DMS79 (cell line): ENCODE data around the gene CPM.
"Not testable (repeated sequence)": the region's sequence is repeated elsewhere in the genome, so short reads cannot be mapped to it uniquely, and the experiment has no call there.

Experiments
- DNase-seq: peaks from one replicate; lab custom pipeline; 2025; lab: John Stamatoyannopoulos, UW

Gene CPM

DNA sequence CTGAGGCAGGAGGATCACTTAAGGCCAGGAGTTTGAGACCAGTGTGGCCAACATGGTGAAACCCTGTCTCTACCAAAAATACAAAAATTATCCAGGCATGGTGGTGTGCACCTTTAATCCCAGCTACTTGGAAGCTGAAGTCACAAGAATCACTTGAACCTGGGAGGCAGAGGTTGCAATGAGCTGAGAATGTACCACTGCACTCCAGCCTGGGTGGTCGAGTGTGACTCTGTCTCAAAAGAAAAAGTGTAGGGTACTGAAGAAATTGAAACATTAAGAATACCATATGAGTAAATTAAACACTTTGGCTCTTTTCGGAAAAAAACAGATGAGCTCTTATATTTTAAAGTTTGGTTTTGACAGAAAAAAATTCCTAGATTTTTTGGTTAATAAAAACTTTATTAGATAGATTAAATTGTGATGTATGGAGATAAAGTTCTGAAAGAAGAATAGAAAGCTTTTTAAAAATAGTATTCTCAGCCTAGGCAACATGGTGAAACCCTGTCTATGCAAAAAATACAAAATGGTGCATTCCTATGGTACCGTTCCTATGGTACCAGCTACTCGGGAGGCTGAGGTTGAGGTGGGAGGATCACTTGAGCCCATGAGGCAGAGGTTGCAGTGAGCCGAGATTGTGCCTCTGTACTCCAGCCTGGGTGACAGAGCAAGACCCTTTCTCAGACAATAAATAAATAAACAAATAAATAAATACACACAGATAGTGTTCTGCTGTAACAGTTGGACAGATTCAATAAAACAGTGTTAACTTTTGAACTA, 104.9 kb downstream of the CPM start:
- DNase-seq: no peak

DNA sequence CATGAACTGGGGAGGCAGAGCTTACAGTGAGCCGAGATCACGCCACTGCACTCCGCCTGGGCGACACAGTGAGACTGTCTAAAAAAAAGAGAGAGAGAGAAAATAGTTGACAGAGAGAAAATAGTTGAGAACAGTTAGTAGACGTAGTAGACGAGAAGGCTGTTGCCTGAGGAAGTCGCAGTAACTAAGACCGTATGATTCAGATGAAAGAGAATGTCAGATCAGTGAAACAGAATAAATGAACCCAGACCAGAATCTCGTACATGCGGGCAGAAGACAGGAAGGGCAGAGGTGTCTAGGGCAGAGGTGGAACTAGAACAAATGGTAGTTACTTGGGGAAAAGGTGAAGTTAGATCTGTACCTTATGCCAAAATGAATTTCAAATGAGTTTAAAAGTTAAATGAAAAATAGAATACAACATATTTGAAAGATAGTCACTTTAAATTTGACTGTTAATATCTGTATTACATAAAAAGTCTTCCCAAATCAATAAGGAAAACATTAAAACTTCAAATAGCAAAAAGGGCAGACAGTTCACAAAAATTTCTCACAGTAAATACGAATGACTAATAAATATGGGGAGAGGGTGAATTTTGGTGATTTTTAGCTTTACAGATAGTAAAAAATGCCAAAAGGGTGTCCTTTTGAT, 107.3 kb downstream of the CPM start:
- DNase-seq: no peak

DNA sequence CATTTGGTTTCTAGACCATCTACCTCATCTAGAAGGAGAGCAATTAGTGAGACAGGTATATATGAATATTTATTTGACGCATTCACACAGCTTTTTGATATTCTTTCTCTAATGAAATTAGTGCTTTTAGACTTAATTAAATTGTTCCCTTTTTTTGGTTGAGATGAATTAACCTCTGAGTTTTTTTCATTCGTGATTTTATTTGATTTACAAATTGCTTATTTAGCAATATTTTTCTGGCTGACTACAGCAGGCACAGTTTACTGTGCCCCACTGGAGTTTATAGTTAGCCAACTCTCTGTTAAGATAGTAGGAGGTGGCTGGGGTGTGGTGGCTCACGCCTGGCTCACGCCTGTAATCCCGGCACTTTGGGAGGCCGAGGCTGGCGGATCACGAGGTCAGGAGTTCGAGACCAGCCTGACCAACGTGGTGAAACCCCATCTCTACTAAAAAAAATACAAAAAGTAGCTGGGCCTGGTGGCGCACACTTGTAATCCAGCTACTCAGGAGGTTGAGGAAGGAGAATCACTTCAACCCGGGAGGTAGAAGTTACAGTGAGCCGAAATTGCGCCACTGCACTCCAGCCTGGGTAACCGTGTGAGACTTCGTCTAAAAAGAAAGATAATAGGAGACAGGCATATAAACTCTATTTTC, 108.2 kb downstream of the CPM start:
- DNase-seq: no peak

DNA sequence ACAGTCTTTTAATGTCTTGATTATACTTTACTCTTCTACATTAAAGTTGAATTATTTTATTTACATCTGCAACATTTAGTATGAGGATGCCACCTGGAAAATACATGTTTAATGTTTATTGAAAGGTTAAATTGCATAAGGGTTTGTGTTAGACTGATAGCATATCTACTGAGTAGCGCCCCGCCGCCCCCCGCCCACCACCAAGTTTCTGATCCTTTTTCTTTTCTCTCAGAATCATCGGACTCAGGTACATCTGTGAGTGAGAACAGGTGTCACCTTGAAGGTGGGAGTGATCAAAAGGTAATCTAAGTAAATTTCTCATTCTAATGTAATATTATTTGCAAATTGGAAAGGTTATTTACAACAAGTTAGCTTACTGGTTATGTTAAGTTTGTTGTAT, 108.8 kb downstream of the CPM start:
- DNase-seq: no peak

DNA sequence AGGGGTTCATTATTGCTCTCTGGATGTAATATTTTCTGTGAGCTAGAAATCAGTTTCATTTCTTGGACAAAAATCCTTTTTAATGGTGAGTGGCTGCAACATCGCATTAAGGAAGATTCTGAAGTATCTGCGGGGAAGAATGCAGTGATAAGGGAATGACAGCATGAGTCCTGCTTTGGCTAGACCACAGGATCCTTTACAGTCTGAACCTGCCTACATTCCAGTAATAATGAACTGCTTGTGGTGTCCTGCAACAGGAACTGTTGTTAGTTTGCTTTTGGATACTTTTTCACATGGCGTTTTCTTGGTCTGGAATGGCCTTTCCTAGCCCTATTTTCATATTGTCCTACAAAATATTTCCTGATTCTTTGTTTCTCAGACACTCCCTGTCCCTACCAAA, 109.3 kb downstream of the CPM start:
- no peak for DNase-seq

DNA sequence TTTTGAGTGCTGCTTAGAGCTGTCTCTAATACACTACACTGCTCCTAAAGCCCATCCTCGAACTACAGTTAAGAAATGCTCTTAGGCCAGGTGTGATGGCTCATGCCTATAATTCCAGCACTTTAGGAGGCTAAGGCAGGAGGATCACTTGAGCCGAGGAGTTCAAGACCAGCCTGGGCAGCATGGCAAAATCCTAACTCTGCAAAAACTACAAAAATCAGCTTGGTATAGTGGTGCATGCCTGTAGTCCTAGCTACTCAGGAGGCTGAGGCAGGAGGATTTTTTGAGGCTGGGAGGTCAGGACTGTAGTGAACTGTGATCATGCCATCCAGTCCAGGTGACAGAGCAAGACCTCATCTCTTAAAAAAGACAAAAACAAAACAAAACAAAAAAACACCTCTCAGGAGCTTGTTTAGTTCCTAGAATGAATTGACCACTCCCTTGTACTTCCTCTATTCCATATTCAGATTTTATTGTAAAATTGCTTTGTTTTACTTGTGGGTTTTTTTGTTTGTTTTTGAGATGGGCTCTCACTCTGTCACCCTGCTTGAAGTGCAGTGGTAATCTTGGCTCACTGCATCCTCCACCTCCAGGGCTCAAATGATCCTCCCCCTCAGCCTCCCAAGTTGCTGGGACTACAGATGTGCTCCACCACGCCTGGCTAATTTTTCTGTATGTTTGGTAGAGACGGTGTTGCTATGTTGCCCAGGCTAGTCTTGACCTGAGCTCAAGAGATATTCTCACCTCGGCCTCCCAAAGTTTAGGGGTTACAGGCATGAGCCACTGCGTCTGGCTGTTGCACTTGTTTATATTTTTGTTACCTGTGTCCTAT, 111.4 kb downstream of the CPM start:
- no peak for DNase-seq

DNA sequence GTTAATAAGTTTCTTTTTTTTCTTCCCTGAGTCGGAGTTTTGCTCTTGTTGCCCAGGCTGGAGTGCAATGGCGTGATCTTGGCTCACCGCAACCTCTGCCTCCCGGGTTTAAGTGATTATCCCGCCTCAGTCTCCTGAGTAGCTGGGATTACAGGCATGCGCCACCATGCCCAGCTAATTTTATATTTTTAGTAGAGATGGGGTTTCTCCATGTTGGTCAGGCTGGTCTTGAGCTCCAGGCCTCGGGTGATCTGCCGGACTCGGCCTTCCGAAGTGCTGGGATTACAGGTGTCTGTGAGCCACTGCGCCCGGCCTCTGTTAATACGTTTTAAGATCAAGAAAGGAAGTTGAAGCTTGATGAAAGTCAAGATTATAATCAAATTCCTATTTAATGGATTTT, 113.5 kb downstream of the CPM start:
- not testable (repeated sequence) for DNase-seq

DNA sequence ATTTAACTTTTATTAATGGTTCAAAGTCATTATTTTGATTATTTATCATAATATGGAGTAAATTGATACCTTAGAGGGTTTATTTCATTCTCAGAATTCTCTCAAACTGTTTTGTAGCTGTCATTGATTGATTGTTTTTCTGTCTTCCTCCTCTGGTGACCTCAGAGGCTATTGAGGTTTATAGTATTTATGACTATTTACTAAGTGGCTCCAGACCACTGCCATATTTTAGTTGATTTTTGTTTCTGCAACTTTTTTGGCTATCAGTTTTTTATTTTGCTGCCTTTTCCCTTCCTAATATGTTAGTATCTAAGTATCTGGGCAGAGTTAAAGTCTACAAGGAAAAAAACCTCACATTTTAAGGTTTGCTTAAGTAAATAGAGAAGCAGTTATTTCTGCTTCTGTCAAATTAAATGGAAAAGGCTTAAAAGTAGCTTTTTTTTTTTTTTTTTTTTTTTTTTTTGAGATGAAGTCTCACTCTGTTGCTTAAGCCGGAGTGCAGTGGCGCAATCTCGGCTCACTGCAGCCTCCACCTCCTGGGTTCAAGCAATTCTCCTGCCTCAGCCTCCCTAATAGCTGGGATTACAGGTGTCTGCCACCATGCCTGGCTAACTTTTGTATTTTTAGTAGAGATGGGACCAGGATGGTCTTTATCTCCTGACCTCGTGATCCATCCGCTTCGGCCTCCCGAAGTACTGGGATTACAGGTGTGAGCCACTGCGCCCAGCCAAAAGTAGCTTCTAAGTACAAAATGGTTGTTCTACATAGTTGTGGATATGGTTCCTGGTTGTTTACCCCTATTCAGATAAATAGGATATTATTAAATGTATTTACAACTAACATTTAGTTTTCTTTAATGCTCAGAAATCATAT, 116.8 kb downstream of the CPM start:
- no peak for DNase-seq

DNA sequence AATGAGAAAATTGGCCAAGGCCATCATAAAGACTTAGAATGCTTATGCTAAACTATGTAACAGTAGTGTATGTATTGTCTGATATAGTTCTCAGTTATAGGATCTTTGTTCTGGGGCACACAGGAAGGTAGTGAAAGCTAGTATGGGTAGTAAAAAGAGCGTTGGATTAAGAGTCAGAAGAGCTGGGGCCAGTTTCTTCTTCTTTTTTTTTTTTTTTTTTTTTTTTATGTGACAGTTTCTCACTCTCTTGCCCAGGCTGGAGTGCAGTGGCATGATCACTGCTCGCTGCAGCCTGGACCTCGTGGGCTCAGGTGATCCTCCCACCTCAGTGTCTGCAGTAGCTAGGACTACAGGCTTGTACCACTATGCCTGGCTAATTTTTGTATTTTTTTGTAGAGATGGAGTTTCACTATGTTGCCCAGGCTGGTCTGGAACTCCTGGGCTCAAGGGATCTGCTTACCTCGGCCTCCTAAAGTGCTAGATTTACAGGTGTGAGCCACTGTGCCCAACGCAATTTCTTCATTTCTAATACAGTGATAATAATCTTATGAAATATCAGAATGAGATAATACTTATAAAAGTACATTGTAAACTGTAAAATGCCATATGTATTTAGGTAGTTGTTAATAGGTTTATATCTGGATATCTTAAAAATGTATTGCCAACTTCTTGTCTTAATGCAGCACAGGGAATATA, 117.6 kb downstream of the CPM start:
- no peak for DNase-seq

DNA sequence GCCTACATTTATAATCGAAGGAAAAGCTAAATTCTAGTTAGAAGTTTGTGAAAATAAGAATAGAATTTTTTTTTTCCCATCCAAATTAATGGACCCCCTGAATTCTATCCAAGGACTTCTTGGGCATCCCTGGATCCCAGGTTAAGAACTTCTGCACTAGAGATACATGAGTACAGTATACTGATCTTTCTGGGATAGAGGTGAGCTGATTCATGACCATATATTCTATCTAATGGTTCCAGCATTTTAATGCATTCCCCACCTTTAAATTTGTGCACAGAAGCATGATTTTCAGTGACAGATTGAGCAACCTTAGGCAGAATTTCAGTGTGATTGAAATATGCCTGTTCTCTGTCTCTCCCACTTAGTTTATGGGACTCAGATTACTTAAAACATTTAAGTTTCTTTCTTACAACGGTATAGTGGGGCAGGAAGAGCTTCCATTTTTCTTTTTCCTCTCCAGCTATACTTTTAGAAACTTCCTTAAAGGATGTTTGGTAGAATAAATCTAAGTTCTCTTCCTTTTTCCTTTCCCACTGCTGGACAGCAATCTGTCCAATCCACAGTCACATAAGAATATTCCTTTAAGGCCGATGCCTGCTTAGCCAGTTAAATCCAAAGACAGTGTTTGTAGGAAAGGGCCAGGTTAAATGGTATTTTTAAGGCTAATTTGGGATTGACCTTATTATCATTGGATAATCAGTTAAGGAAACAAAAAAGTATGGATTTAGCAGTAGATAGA, 118.3 kb downstream of the CPM start:
- no peak for DNase-seq

DNA sequence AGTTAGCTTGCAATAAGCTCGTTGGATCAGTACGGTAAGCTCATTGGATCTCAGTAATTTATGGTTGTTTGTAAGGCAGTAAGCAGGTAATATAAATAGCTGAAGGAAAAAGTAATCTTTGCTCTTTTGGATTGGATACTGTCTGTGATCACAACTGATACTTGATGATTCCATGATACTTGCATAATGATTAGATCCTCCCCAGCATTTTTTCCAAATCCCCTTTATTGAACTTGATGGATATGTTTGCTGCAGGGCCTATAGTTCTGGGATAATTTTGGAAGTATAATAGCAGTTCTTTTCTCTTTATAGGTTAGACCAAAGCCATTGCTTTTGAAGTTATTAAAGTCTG, 119.8 kb downstream of the CPM start:
- DNase-seq: no peak

DNA sequence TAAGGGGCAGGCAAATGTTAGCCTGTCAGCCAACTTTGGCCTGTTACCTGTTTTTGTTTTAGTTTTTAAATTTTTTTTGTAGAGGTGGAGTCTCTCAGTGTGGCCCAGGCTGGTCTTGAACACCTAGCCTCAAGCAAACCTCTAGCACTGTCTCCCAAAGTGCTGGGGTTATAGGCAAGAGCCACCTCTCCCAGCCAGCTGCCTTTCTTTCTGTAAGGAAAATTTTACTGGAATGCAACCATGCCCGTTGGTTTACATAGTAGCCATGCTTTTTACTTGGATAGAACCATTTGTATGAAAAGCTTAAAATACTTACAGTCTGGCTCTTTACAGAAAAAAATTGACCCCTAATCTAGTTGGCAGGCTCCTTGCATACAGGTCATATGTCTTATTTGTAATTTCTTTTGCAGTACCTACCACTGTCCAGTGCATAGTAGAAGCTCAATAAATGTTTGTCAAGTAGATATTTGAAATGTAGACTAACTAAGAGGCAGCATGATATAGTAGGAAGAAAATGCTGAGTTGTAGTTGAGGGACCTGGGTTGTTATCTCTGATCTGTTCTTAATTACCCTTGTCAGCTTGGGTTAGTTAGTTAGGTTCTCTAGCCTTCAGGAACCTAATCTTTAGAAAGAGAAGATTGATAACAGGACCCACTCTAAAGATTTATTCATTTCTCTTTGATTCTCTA, 120.3 kb downstream of the CPM start:
- DNase-seq: no peak

DNA sequence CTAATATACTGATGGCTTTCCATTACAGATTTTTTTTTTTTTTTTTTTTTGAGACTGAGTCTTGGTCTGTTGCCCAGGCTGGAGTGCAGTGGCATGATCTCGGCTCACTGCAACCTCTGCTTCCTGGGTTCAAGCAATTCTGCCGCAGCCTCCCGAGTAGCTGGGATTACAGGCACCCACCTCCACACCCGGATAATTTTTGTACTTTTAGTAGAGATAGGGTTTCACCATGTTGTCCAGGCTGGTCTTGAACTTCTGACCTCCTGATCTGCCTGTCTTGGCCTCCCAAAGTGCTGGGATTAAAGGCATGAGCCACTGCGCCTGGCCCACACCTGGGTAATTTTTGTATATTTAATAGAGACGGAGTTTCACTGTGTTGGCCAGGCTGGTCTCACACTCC, 121.4 kb downstream of the CPM start:
- not testable (repeated sequence) for DNase-seq

DNA sequence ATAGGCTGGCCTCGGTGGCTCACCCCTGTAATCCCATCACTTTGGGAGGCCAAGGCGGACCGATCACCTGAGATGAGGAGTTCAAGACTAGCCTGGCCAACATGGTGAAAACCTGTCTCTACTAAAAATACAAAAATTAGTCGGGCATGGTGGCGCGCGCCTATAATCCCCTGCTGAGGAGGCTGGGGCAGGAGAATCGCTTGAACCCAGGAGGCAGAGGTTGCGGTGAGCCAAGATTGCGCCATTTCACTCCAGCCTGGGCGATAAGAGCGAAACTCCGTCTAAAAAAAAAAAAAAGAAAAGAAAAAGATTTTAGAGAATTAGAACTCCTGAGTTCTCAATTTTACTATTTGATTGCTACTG, 123.0 kb downstream of the CPM start:
- DNase-seq: not testable (repeated sequence)

DNA sequence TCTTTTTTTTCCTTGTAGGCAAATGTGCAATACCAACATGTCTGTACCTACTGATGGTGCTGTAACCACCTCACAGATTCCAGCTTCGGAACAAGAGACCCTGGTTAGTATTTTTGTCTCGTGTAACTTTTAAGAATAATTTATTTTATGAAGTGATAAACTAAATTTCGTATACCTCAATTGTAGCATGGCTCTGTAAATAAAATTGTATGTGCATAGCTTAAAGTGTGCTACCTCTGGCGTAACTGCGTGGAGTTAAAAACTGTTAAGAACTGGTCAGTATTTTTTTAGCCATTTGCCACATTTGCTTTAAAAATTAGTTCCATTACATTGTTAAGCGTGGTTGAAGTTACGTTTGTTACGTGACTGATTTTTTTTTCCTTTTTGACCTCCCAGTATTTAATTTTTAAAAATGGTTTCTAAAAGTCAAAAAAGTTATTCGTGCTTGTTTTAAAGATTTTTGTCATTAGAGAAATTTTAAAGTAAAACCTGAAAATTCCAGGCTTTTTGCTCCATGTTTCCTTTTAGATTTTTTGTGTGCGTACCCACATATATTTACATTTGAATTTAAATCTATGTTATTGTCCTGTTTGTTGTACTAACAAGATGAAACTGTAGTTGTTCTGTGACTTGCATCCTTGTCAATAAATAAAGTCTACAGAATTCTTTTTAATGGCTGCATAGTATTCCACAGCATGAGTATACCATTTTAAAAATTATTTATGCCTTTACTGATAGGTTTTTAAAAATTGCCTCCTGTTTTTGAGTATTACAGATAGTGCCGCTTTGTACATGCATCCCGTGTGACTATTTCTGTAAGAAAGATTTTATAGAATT, 123.6 kb downstream of the CPM start:
- DNase-seq: no peak

DNA sequence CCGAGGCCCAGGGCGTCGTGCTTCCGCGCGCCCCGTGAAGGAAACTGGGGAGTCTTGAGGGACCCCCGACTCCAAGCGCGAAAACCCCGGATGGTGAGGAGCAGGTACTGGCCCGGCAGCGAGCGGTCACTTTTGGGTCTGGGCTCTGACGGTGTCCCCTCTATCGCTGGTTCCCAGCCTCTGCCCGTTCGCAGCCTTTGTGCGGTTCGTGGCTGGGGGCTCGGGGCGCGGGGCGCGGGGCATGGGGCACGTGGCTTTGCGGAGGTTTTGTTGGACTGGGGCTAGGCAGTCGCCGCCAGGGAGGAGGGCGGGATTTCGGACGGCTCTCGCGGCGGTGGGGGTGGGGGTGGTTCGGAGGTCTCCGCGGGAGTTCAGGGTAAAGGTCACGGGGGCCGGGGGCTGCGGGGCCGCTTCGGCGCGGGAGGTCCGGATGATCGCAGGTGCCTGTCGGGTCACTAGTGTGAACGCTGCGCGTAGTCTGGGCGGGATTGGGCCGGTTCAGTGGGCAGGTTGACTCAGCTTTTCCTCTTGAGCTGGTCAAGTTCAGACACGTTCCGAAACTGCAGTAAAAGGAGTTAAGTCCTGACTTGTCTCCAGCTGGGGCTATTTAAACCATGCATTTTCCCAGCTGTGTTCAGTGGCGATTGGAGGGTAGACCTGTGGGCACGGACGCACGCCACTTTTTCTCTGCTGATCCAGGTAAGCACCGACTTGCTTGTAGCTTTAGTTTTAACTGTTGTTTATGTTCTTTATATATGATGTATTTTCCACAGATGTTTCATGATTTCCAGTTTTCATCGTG, 124.4 kb downstream of the CPM start:
- peak; percentile 84 for DNase-seq

DNA sequence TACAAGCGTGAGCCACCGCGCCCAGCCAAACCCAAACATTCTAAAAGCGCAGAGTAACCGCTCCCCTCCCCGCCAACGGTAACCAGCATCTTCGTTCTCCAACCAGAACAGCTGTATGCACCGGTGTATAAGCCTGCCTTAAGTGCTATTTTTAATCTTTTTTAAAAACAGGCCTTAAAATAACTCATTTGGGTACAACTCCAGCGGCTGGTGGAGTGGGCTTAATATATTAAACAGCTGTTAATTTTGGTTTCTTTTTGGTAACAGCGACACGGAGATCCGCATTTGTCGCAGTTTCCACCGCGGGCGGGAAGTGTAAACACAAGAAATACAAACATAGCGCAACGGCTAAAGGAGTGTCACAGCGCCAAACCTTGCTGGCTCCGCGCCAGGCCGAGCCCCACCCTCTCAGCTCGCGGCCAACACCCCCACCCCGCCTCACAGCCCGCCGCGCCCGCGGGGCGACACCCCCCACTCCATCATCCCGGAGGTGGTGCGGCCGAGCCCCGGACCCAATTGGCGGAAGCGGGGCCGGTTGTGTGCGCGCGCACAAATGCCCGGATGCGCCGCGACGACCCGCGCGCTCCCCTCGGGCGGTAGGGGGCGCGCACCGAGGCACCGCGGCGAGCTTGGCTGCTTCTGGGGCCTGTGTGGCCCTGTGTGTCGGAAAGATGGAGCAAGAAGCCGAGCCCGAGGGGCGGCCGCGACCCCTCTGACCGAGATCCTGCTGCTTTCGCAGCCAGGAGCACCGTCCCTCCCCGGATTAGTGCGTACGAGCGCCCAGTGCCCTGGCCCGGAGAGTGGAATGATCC, 125.2 kb downstream of the CPM start, which contains the start of gene MDM2:
TSS of gene MDM2 (plus strand) at position 602 of the 812 bp plus-strand sequence. CDS start 301 bp downstream, outside the sequence.
- peak; percentile 73 for DNase-seq
